Activated naive CD8-positive, alpha-beta T cell (primary cell): ENCODE data around the gene RASEF.

Experiments
- H3K27ac Mint-ChIP-seq: one replicate; pipeline ENCODE4 v1.8.0; 2021; ENCODE audit warnings: mixed read lengths
- H3K27me3 Mint-ChIP-seq: one replicate; pipeline ENCODE4 v1.8.0; 2021; ENCODE audit warnings: mixed read lengths
- H3K36me3 Mint-ChIP-seq: one replicate; pipeline ENCODE4 v1.8.0; 2021; ENCODE audit warnings: mixed read lengths
- H3K4me1 Mint-ChIP-seq: one replicate; pipeline ENCODE4 v1.8.0; 2021; ENCODE audit warnings: low read depth, mixed read lengths
- H3K4me3 Mint-ChIP-seq: one replicate; pipeline ENCODE4 v1.8.0; 2021; ENCODE audit warnings: mild to moderate bottlenecking, mixed read lengths
- H3K9me3 Mint-ChIP-seq: one replicate; pipeline ENCODE4 v1.8.0; 2021; ENCODE audit warnings: low read depth, mixed read lengths

RASEF gene

GRCh38 chr9:82989929-82990328, 73.0 kb downstream of the RASEF start:
- no peak overlapping the region for H3K27ac Mint-ChIP-seq
- no peaks in the 10 kb centered on the region for H3K4me1 Mint-ChIP-seq
- H3K9me3 Mint-ChIP-seq: no peaks in the 10 kb centered on the region
- H3K4me3 Mint-ChIP-seq: no peak overlapping the region
- H3K36me3 Mint-ChIP-seq: no peaks in the 10 kb centered on the region
- no peaks in the 10 kb centered on the region for H3K27me3 Mint-ChIP-seq

- no peaks in the 10 kb centered on the region for H3K36me3 Mint-ChIP-seq
- H3K9me3 Mint-ChIP-seq: no peaks in the 10 kb centered on the region
- H3K4me1 Mint-ChIP-seq: no peaks in the 10 kb centered on the region
- no peak overlapping the region for H3K27ac Mint-ChIP-seq
- H3K4me3 Mint-ChIP-seq: no peak overlapping the region
- H3K27me3 Mint-ChIP-seq: no peaks in the 10 kb centered on the region
Measured at GRCh38 chr9:82988488-82988887, 74.5 kb downstream of the RASEF start.

- no peak overlapping the region for H3K27ac Mint-ChIP-seq
- H3K4me1 Mint-ChIP-seq: no peaks in the 10 kb centered on the region
- no peaks in the 10 kb centered on the region for H3K27me3 Mint-ChIP-seq
- H3K4me3 Mint-ChIP-seq: no peak overlapping the region
- H3K36me3 Mint-ChIP-seq: no peaks in the 10 kb centered on the region
- no peaks in the 10 kb centered on the region for H3K9me3 Mint-ChIP-seq
Measured at GRCh38 chr9:82987370-82988189, 75.4 kb downstream of the RASEF start.

GRCh38 chr9:82981552-82981951, 81.4 kb downstream of the RASEF start:
- H3K9me3 Mint-ChIP-seq: no peaks in the 10 kb centered on the region
- no peaks in the 10 kb centered on the region for H3K4me1 Mint-ChIP-seq
- H3K36me3 Mint-ChIP-seq: no peaks in the 10 kb centered on the region
- H3K4me3 Mint-ChIP-seq: no peak overlapping the region
- no peak overlapping the region for H3K27ac Mint-ChIP-seq
- H3K27me3 Mint-ChIP-seq: peaks cover 1% of the 10 kb centered on the region

GRCh38 chr9:82975176-82975575, 87.8 kb downstream of the RASEF start:
- H3K27me3 Mint-ChIP-seq: peaks cover 1% of the 10 kb centered on the region
- H3K27ac Mint-ChIP-seq: no peak overlapping the region
- H3K4me1 Mint-ChIP-seq: no peaks in the 10 kb centered on the region
- no peaks in the 10 kb centered on the region for H3K9me3 Mint-ChIP-seq
- H3K36me3 Mint-ChIP-seq: no peaks in the 10 kb centered on the region
- no peak overlapping the region for H3K4me3 Mint-ChIP-seq

DNA sequence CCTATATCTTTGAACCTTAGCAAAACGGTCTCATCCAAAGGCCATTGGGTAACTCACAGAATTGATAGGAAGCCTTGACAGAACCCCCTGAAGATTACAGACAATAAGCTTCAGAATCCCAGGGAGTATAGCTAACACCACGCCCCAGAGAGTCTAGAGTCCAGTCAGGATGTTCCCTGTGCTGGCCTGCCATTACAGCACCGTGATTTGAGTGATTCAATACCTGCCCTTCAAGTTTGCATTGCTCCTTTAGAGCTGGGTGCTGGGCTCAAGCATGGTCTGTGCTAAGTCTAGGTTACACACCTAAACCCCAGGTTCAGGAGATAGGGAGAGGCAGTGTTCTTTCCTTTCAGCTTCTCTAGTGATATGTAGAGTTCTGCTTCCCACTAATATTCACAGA, 90.5 kb downstream of the RASEF start:
- Mint-ChIP-seq H3K36me3 (no peaks in the 10 kb centered on the region), H3K27ac (no peak overlapping the region), H3K4me1 (no peaks in the 10 kb centered on the region), H3K27me3 (peaks cover 2% of the 10 kb centered on the region), H3K9me3 (no peaks in the 10 kb centered on the region), H3K4me3 (no peak overlapping the region)

- no peaks in the 10 kb centered on the region for H3K9me3 Mint-ChIP-seq
- H3K27ac Mint-ChIP-seq: no peak overlapping the region
- H3K27me3 Mint-ChIP-seq: peaks cover 2% of the 10 kb centered on the region
- no peak overlapping the region for H3K4me3 Mint-ChIP-seq
- no peaks in the 10 kb centered on the region for H3K36me3 Mint-ChIP-seq
- no peaks in the 10 kb centered on the region for H3K4me1 Mint-ChIP-seq
Measured at GRCh38 chr9:82970359-82970758, 92.6 kb downstream of the RASEF start.

DNA sequence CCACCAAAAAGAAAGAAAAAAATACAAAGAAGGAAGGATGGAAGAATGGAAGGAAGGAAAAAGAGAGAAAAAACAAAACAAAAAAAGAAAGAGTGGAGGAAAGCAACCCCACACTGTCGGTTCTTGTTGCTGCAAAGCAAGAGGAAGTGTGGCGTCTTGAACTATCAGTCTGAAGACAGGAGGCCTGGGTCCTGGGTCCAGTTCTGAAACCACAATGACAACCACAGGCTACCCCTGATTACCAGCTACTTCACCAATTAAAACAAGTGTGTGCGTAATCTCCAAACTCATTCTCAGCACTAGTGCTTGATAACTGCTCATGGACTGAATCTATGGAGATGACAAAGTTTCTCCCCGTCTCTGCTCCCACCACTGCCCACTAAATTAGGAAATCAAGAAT, 93.7 kb downstream of the RASEF start:
- Mint-ChIP-seq H3K27ac (no peak overlapping the region), H3K27me3 (peaks cover 2% of the 10 kb centered on the region), H3K36me3 (no peaks in the 10 kb centered on the region), H3K4me3 (no peak overlapping the region), H3K4me1 (no peaks in the 10 kb centered on the region), H3K9me3 (no peaks in the 10 kb centered on the region)

DNA sequence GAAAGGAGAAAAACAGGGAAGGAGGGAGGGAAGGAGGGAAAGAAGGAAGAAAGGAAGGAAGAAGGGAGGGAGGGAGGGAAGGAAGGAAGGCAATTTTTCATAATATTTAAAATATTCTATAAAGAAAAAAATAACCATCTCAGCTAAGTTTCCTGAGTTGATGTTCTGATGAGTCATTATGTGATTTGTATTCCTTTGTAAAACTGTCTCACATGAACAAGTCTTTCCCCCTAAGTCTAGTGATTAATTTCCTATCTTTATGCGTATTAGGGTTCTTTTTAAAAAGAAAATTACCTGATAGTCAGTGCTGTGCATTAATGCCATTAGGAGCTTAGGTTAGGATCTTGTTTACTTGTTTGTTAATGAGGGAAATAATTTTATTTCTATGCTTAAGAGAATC, 94.1 kb downstream of the RASEF start:
- H3K36me3 Mint-ChIP-seq: no peaks in the 10 kb centered on the region

DNA sequence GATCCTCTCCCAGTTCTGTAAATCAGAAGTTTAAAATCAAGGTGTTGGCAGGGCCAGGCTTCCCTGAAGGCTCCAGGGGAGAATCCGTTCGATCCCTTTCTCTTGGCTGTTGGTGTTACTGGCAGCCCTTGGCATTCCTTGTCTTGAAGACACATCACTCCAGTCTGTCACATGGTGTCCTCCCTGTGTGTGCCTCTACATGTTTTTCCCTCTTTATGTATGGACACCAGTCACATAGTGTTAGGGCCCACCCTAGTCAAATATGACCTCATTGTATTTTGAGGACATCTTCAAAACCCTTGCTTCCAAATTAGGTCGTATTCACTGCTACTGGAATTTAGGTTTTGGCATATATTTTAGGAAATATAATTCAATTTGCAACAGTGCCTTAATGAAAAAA, 94.6 kb downstream of the RASEF start:
- H3K27ac Mint-ChIP-seq: no peak overlapping the region

More for the DNA sequence above, 94.1 kb downstream of the RASEF start:
- H3K4me3 Mint-ChIP-seq: no peak overlapping the region
- H3K4me1 Mint-ChIP-seq: no peaks in the 10 kb centered on the region
- peaks cover 2% of the 10 kb centered on the region for H3K27me3 Mint-ChIP-seq
- H3K27ac Mint-ChIP-seq: no peak overlapping the region
- no peaks in the 10 kb centered on the region for H3K9me3 Mint-ChIP-seq

DNA sequence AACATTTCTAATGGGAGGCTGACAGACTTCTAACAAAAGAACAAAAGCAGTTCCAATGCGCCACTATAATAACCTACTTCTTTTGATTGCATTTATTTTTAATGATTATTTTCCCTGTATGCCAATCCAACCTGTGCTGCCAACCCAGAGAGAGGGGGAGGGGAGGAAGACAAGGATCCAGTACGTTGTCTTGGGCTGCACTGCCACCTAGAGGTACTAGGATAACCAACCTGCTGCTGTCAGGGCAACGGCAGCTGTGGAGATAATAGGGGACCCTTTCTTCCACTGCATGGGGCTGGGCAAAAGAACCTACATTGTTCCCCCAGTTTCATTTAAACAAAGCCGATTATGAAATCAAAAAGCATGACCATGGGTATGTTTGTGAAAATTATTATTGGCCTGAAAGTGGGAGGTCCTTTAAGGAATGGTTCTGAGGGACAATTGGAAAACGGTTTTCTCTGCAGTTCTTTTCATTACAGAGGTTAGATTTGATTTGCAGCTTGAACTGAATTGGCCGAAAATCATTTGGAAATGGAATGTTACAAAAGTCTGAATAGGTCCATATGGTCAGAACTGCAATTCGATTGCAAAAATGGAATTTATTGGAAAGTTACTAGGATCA, 101.3 kb downstream of the RASEF start:
- Mint-ChIP-seq H3K4me1 (no peaks in the 10 kb centered on the region), H3K27me3 (no peaks in the 10 kb centered on the region), H3K9me3 (no peaks in the 10 kb centered on the region), H3K36me3 (no peaks in the 10 kb centered on the region), H3K27ac (no peak overlapping the region), H3K4me3 (no peak overlapping the region)

More for the DNA sequence above, 94.6 kb downstream of the RASEF start:
- Mint-ChIP-seq H3K4me3 (no peak overlapping the region), H3K9me3 (no peaks in the 10 kb centered on the region), H3K4me1 (no peaks in the 10 kb centered on the region), H3K36me3 (no peaks in the 10 kb centered on the region), H3K27me3 (peaks cover 2% of the 10 kb centered on the region)

DNA sequence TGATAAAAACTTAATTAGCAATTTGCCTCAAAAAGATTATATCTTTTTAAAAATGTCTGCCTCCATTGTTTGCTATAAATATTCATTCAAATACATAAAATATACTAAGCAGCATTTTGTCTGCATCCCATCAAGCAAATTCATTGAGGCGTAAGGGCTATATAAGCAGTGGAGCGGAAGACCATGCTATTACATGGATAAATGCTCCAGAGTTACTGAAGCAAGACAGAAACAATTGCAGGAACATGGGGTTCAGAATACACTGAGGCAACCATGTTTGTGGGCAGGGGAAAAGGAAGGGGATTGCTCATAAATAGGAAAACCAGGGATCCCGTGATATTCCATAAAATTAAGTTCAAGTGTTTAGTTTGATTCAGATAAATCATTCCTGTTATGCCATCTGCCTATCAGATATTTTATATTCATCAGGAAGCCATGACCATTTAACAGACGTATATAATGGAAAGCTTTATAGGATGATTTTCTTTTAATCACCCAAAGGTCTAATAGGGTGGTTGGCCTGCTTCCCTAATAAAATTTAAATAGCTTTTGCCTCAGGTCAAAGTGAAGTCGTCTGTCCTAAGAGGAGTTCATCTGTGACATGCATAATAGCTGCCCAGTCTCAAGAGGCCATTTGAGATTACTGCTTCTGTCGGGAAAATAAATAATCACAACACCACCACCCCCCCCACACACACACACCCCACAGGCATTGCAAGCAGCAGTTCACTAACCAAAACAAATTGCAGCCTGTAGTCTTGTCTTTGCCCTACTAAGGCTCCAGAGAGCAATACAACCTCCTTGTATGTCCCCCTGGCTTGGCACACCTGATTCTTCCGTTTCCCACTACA, 105.2 kb downstream of the RASEF start:
- Mint-ChIP-seq H3K4me1 (no peaks in the 10 kb centered on the region), H3K27me3 (no peaks in the 10 kb centered on the region), H3K36me3 (no peaks in the 10 kb centered on the region), H3K9me3 (no peaks in the 10 kb centered on the region), H3K27ac (no peak overlapping the region), H3K4me3 (no peak overlapping the region)

- no peak overlapping the region for H3K27ac Mint-ChIP-seq
- H3K27me3 Mint-ChIP-seq: no peaks in the 10 kb centered on the region
- H3K4me3 Mint-ChIP-seq: no peak overlapping the region
- no peaks in the 10 kb centered on the region for H3K9me3 Mint-ChIP-seq
- no peaks in the 10 kb centered on the region for H3K4me1 Mint-ChIP-seq
- no peaks in the 10 kb centered on the region for H3K36me3 Mint-ChIP-seq
Measured at GRCh38 chr9:82949203-82949602, 113.7 kb downstream of the RASEF start.

- H3K36me3 Mint-ChIP-seq: no peaks in the 10 kb centered on the region
- no peaks in the 10 kb centered on the region for H3K27me3 Mint-ChIP-seq
- H3K9me3 Mint-ChIP-seq: no peaks in the 10 kb centered on the region
- no peak overlapping the region for H3K27ac Mint-ChIP-seq
- no peak overlapping the region for H3K4me3 Mint-ChIP-seq
- H3K4me1 Mint-ChIP-seq: no peaks in the 10 kb centered on the region
Measured at GRCh38 chr9:82940376-82940775, 122.6 kb downstream of the RASEF start.

GRCh38 chr9:82939451-82939850, 123.5 kb downstream of the RASEF start:
- Mint-ChIP-seq H3K9me3 (no peaks in the 10 kb centered on the region), H3K27me3 (no peaks in the 10 kb centered on the region), H3K4me1 (no peaks in the 10 kb centered on the region), H3K36me3 (no peaks in the 10 kb centered on the region), H3K27ac (no peak overlapping the region), H3K4me3 (no peak overlapping the region)
